Measurements from ENCODE around the gene GRB10. TPM values are rescaled to one million over a fixed set of nuclear protein-coding genes. Genes with fewer than 3 reads are reported as not detected.

Gene GRB10
- total RNA-seq, 1 experiment from 2014 or later, result 68.2 TPM

DNA sequence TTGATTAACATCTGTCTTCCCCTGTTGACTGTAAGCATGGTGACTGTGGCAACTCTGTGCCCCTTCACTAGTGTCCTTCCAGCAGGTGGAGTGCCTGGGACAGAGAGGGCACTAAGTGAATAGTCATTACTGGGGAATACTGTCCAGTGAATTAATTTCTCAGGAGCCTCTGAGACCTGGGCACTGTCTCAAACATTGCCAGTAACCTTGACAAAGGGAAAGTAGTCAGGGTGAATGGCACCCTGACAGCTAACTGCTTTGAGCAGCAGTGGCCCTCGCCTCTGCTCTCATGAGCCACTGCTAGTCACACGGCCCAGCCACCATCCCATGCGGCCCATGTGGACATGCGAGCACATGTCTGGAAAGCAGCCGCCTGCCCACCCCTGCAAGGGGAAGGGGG lies 13.1 kb upstream of the GRB10 start:
- BruUV-seq (replicated peaks), result no TSS peak
- intact Hi-C loops (cut with micrococcal nuclease), result no loop called here
- ChIA-PET CTCF (interaction anchor here (1.2 to 2.2 kb wide), 3 partner anchors 272 to 356 kb away, joined by 3 to 14 read pairs (median 9); no protein-coding TSS in a partner anchor), POLR2A (interaction anchor here (0.7 to 1.0 kb wide), 2 partner anchors 16 to 350 kb away, joined by 3 read pairs; no protein-coding TSS in a partner anchor)
- Mint-ChIP-seq H3K9me3 (ENCODE audit: unreplicated experiment) (peaks cover 8% of the 10 kb centered on the region), H3K36me3 (ENCODE audit: insufficient read depth, unreplicated experiment) (no peaks in the 10 kb centered on the region), H3K4me1 (ENCODE audit: insufficient read depth, unreplicated experiment) (peaks cover 8% of the 10 kb centered on the region), H3K27ac (ENCODE audit: low read depth, unreplicated experiment) (no peak overlapping the region), H3K27me3 (ENCODE audit: insufficient read depth, unreplicated experiment) (no peaks in the 10 kb centered on the region), H3K4me3 (ENCODE audit: unreplicated experiment) (no peak overlapping the region)
- DNase-seq (ENCODE audit: unreplicated experiment), result no peak
- TF ChIP-seq CTCF (IDR thresholded peaks at IDR 0.05; ENCODE audit: unreplicated experiment), result no peak

GRCh38 chr7:50795253-50795652 lies 12.6 kb upstream of the GRB10 start:
- Mint-ChIP-seq H3K36me3 (ENCODE audit: insufficient read depth, unreplicated experiment) (no peaks in the 10 kb centered on the region), H3K4me1 (ENCODE audit: insufficient read depth, unreplicated experiment) (peaks cover 13% of the 10 kb centered on the region), H3K4me3 (ENCODE audit: unreplicated experiment) (no peak overlapping the region), H3K27me3 (ENCODE audit: insufficient read depth, unreplicated experiment) (no peaks in the 10 kb centered on the region), H3K9me3 (ENCODE audit: unreplicated experiment) (peaks cover 8% of the 10 kb centered on the region), H3K27ac (ENCODE audit: low read depth, unreplicated experiment) (no peak overlapping the region)
- ChIA-PET CTCF (interaction anchor here (1.2 to 2.2 kb wide), 3 partner anchors 273 to 357 kb away, joined by 3 to 14 read pairs (median 9); no protein-coding TSS in a partner anchor), POLR2A (no interaction called here)
- BruUV-seq (replicated peaks), result no TSS peak
- intact Hi-C loops (cut with micrococcal nuclease), result no loop called here
- DNase-seq (ENCODE audit: unreplicated experiment), result no peak
- TF ChIP-seq CTCF (IDR thresholded peaks at IDR 0.05; ENCODE audit: unreplicated experiment), result no peak

DNA sequence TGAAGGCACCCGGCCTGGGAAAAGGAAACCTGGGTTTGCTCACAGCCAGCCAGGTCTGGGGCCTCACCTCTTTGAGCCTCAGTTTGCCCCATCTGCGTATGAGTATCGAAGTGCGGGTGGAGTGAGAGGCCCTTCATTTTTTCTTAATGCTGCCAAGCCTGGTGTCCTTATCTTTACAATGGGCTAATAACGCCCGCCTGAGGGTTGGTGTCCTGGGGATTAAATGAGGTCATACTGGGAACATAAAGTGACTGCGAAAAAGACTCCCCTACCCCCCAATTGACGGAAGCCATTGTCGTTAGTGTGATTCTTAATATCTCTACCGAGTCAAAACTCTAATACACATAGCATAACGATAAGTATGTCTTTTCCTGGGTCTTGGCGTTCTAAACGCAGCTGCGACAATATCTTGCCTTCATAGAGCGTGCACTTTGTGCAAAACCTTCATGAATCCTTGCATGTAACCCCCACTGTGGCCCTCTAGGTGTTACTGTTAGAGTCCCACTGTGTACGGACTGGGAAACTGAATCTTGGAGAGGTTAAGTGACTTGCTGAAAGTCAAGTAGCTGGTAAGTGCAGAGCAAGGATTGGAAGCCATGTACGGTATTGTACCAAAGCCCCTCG lies 11.4 kb upstream of the GRB10 start:
- no TSS peak for BruUV-seq (replicated peaks)
- CTCF ChIA-PET, result interaction anchor here (0.6 to 2.2 kb wide), 2 partner anchors 299 to 347 kb away, joined by 3 to 9 read pairs; no protein-coding TSS in a partner anchor

More for the DNA sequence above, 11.4 kb upstream of the GRB10 start:
- H3K4me1 Mint-ChIP-seq (ENCODE audit: insufficient read depth, unreplicated experiment), result peaks cover 13% of the 10 kb centered on the region
- DNase-seq (ENCODE audit: unreplicated experiment), result no peak
- POLR2A ChIA-PET, result interaction anchor here (0.7 to 0.8 kb wide), 2 partner anchors 15 to 18 kb away, joined by 4 to 5 read pairs; no protein-coding TSS in a partner anchor
- H3K36me3 Mint-ChIP-seq (ENCODE audit: insufficient read depth, unreplicated experiment), result peaks cover under 1% of the 10 kb centered on the region
- no peak for TF ChIP-seq CTCF (IDR thresholded peaks at IDR 0.05; ENCODE audit: unreplicated experiment)
- H3K27me3 Mint-ChIP-seq (ENCODE audit: insufficient read depth, unreplicated experiment), result no peaks in the 10 kb centered on the region
- H3K27ac Mint-ChIP-seq (ENCODE audit: low read depth, unreplicated experiment), result no peak overlapping the region
- peak overlapping the region; percentile 54 for H3K4me3 Mint-ChIP-seq (ENCODE audit: unreplicated experiment)
- intact Hi-C loops (cut with micrococcal nuclease), result loop anchor here (2.0 to 5.0 kb wide), 4 partner anchors 168 to 348 kb away; no protein-coding TSS in a partner anchor
- H3K9me3 Mint-ChIP-seq (ENCODE audit: unreplicated experiment), result peaks cover 8% of the 10 kb centered on the region
